GM23338 (cell line): ENCODE measurements around the gene USP28.

Experiments used
- CREB1 ChIP-seq: fragments of 250-450 bp; sonication (Bioruptor Pico); IDR thresholded peaks from 2 replicates; pipeline ENCODE4 v1.5.0; 2020; ENCODE audit warnings: low read depth, mild to moderate bottlenecking, moderate library complexity
- CTCF ChIP-seq, 2 experiments: fragments of 200-600 bp in 1 of 2; sonication (generic) in 1 of 2; conservative IDR thresholded peaks; 2 replicates each; pipeline versions ENCODE4 v1.5.1 to v1.6.1; 2016 to 2017; ENCODE audit warnings: antibody characterized with exemption in 2 of 2, low read depth in 2 of 2, mild to moderate bottlenecking in 2 of 2, moderate library complexity in 1 of 2
- ETS1 ChIP-seq: IDR thresholded peaks from 2 replicates; pipeline ENCODE4 v1.6.1; 2016; ENCODE audit warnings: antibody characterized with exemption
- EZH2 ChIP-seq: fragments of 200-600 bp; sonication (generic); IDR thresholded peaks from one replicate; pipeline ENCODE4 v1.8.0; 2017; ENCODE audit warnings: antibody characterized with exemption, mild to moderate bottlenecking, low read depth; ENCODE audit not compliant: unreplicated experiment
- EZH2phosphoT487 ChIP-seq: fragments of 200-600 bp; sonication (generic); IDR thresholded peaks from one replicate; pipeline ENCODE4 v1.8.1; 2018; ENCODE audit warnings: antibody characterized with exemption; ENCODE audit not compliant: unreplicated experiment
- JUNB ChIP-seq: IDR thresholded peaks from one replicate; pipeline ENCODE4 v1.6.1; 2016; ENCODE audit warnings: antibody characterized with exemption; ENCODE audit not compliant: unreplicated experiment
- POLR2AphosphoS5 ChIP-seq: IDR thresholded peaks from 2 replicates; pipeline ENCODE4 v1.6.1; 2016; ENCODE audit warnings: antibody characterized with exemption, low read depth
- TF ChIP-seq, protein P1 (sequence below): IDR thresholded peaks from one replicate; pipeline ENCODE4 v1.6.1; 2018; ENCODE audit warnings: antibody characterized with exemption; ENCODE audit not compliant: unreplicated experiment

GRCh38 chr11:113760241-113760640 lies 115.1 kb downstream of the USP28 start:
- TF ChIP-seq EZH2 (no peak), CTCF (conservative IDR thresholded peaks at IDR 0.05; ENCODE audit: low read depth in 2 of 2) (no peak), POLR2AphosphoS5 (no peak), ETS1 (no peak), JUNB (no peak), EZH2phosphoT487 (no peak), CREB1 (no peak)
- TF ChIP-seq, protein P1, sequence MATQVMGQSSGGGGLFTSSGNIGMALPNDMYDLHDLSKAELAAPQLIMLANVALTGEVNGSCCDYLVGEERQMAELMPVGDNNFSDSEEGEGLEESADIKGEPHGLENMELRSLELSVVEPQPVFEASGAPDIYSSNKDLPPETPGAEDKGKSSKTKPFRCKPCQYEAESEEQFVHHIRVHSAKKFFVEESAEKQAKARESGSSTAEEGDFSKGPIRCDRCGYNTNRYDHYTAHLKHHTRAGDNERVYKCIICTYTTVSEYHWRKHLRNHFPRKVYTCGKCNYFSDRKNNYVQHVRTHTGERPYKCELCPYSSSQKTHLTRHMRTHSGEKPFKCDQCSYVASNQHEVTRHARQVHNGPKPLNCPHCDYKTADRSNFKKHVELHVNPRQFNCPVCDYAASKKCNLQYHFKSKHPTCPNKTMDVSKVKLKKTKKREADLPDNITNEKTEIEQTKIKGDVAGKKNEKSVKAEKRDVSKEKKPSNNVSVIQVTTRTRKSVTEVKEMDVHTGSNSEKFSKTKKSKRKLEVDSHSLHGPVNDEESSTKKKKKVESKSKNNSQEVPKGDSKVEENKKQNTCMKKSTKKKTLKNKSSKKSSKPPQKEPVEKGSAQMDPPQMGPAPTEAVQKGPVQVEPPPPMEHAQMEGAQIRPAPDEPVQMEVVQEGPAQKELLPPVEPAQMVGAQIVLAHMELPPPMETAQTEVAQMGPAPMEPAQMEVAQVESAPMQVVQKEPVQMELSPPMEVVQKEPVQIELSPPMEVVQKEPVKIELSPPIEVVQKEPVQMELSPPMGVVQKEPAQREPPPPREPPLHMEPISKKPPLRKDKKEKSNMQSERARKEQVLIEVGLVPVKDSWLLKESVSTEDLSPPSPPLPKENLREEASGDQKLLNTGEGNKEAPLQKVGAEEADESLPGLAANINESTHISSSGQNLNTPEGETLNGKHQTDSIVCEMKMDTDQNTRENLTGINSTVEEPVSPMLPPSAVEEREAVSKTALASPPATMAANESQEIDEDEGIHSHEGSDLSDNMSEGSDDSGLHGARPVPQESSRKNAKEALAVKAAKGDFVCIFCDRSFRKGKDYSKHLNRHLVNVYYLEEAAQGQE = no peak
